Esophagus squamous epithelium (tissue), 4 donors: ENCODE results near the gene GLB1L2.

Source experiments
- CTCF ChIP-seq, 6 experiments: fragments of 450-650 bp in 4 of 6; fragments of 200-600 bp in 2 of 6; sonication (generic) in 2 of 6; IDR thresholded peaks; one replicate each; pipeline ENCODE4 v1.5.1; 2016 to 2019; ENCODE audit warnings: antibody characterized with exemption in 6 of 6, mild to moderate bottlenecking in 4 of 6, moderate library complexity in 4 of 6
- POLR2A ChIP-seq, 4 donors: fragments of 450-650 bp; IDR thresholded peaks; one replicate each; pipeline ENCODE4 v1.6.1; 2017; ENCODE audit warnings: antibody characterized with exemption in 4 of 4, mild to moderate bottlenecking in 4 of 4, moderate library complexity in 3 of 4

GRCh38 chr11:134395002-134395401 lies 63.2 kb downstream of the GLB1L2 start:
- TF ChIP-seq POLR2A (IDR thresholded peaks at IDR 0.05) = no peak
- TF ChIP-seq CTCF (IDR thresholded peaks at IDR 0.05) = no peak
